OCI-LY7 (cell line): ENCODE measurements around the gene CCL14. TPM values are rescaled to one million over a fixed set of nuclear protein-coding genes. Genes with fewer than 3 reads are reported as not detected.

Experiments used
- BruUV-seq: library from RNA; stranded (reverse); fragments of 400-500 nt; replicated peaks from 2 replicates; lab custom pipeline; 2021; lab: Mats Ljungman, UMichigan
- CTCF ChIA-PET: fragments of 300-600 bp; sonication (Branson Sonifier 250); formaldehyde crosslinking; loops from one replicate; lab custom pipeline; 2022; ENCODE audit warnings: antibody characterized with exemption; ENCODE audit not compliant: unreplicated experiment; lab: Charles Lee
- POLR2A ChIA-PET: fragments of 300-600 bp; sonication (Branson Sonifier 250); formaldehyde crosslinking; loops from one replicate; lab custom pipeline; 2022; ENCODE audit warnings: antibody characterized with exemption; lab: Charles Lee
- DNase-seq: peaks from one replicate; pipeline ENCODE4 v3.0.0-alpha.2; 2015; ENCODE audit warnings: low spot score
- H2AFZ ChIP-seq: fragments of 200-600 bp; sonication (generic), shearing (Covaris generic); 2 replicates; pipeline ENCODE4 v1.6.1; 2014; ENCODE audit warnings: mild to moderate bottlenecking, antibody characterized with exemption, low read length, moderate library complexity
- H3K27ac ChIP-seq: fragments of 200-600 bp; sonication (generic); 2 replicates; pipeline ENCODE4 v1.5.1; 2014; ENCODE audit warnings: mixed run types, low read depth, mild to moderate bottlenecking, moderate library complexity, low read length, inconsistent platforms; ENCODE audit not compliant: poor library complexity, severe bottlenecking
- H3K36me3 ChIP-seq: fragments of 200-600 bp; sonication (generic); 2 replicates; pipeline ENCODE4 v1.6.1; 2014; ENCODE audit warnings: mild to moderate bottlenecking, antibody characterized with exemption, low read length, moderate library complexity, mixed read lengths; ENCODE audit not compliant: insufficient read depth
- H3K4me1 ChIP-seq: fragments of 200-600 bp; sonication (generic); 2 replicates; pipeline ENCODE4 v1.5.1; 2014; ENCODE audit warnings: mild to moderate bottlenecking, low read length; ENCODE audit not compliant: insufficient read depth, poor library complexity, severe bottlenecking
- H3K4me2 ChIP-seq: fragments of 200-600 bp; sonication (generic); 2 replicates; pipeline ENCODE4 v1.6.1; 2014; ENCODE audit warnings: mild to moderate bottlenecking, low read length
- H3K4me3 ChIP-seq: fragments of 200-600 bp; sonication (generic); 2 replicates; pipeline ENCODE4 v1.5.1; 2014; ENCODE audit warnings: mild to moderate bottlenecking, low read depth, low read length; ENCODE audit not compliant: poor library complexity, severe bottlenecking
- H3K79me2 ChIP-seq: fragments of 200-600 bp; sonication (generic); 2 replicates; pipeline ENCODE4 v1.6.1; 2016; ENCODE audit warnings: low read depth, mild to moderate bottlenecking, low read length, moderate library complexity, mixed read lengths; ENCODE audit not compliant: insufficient read depth
- H3K9me2 ChIP-seq: fragments of 200-600 bp; sonication (generic); 2 replicates; pipeline ENCODE4 v1.6.1; 2016; ENCODE audit warnings: mild to moderate bottlenecking, low read length, mixed read lengths; ENCODE audit not compliant: insufficient read depth
- H3K9me3 ChIP-seq: fragments of 200-600 bp; sonication (generic); 2 replicates; pipeline ENCODE4 v1.6.1; 2014; ENCODE audit warnings: mild to moderate bottlenecking, mixed run types, low read length, mixed read lengths
- H4K20me1 ChIP-seq: fragments of 200-600 bp; sonication (generic); 2 replicates; pipeline ENCODE4 v1.6.1; 2014; ENCODE audit warnings: mild to moderate bottlenecking, antibody characterized with exemption, low read length, moderate library complexity, mixed read lengths; ENCODE audit not compliant: insufficient read depth
- EZH2phosphoT487 ChIP-seq: fragments of 200-600 bp; sonication (generic); IDR thresholded peaks from 2 replicates; pipeline ENCODE4 v1.6.1; 2018; ENCODE audit warnings: low read depth, borderline replicate concordance, mild to moderate bottlenecking, mixed run types, antibody characterized with exemption, low read length, moderate library complexity, mixed read lengths
- intact Hi-C: fragments of 100-400 bp; cut with micrococcal nuclease; formaldehyde crosslinking; loops from one replicate; pipeline ENCODE4 v1.10.0; 2022; ENCODE audit not compliant: unreplicated experiment
- total RNA-seq, 2 experiments: library from RNA; depleted of rRNA in 1 of 2; stranded (reverse); fragments of >200 nt in 1 of 2; shearing (Covaris generic) in 1 of 2; gene quantifications; 2 replicates each; pipeline ENCODE4 v1.2.3, GENCODE V29; 2014 to 2022
- TF ChIP-seq, protein P1 (sequence below): fragments of 200-600 bp; sonication (generic); conservative IDR thresholded peaks from 2 replicates; pipeline ENCODE4 v1.5.1; 2014; ENCODE audit warnings: mild to moderate bottlenecking, antibody characterized with exemption, low read length, moderate library complexity, mixed read lengths

CCL14 gene
- total RNA-seq, 2 experiments from 2014 or later, result not detected

DNA sequence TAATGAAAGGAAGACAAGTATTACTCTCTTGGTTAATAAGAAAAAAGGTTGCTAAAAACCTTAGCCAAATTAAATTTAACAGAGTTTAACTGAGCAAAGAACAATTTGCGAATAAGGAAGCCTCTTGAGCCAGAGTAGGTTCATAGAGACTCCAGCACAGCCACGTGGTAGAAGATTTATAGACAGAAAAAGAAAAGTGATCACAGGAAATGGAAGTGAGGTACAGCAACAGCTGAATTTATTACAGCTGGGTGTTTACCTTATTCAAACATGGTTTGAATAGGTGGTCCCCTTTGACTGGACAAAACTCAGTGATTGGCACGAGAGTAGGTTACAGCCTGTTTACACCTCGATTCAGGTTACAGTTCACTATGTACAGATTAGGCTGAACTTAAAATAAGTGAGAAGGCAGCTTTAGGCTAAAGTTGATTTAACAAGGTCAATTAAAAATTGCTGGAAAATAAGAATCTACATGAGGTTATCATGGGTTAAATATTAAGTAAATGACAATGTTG is 18.1 kb upstream of the CCL14 start:
- H3K79me2 ChIP-seq, result no peaks in the 10 kb centered on the region
- no TSS peak for BruUV-seq
- intact Hi-C loops, result no loop called here
- no peak overlapping the region for H3K4me3 ChIP-seq
- POLR2A ChIA-PET, result interaction anchor here (0.6 kb wide), 1 partner anchor 12 kb away, joined by 5 read pairs; no protein-coding TSS in a partner anchor
- H3K36me3 ChIP-seq, result no peaks in the 10 kb centered on the region
- H3K27ac ChIP-seq, result no peak overlapping the region
- no peak overlapping the region for H3K4me2 ChIP-seq
- H3K9me3 ChIP-seq, result no peaks in the 10 kb centered on the region
- CTCF ChIA-PET, result no interaction called here
- no peaks in the 10 kb centered on the region for H3K4me1 ChIP-seq
- DNase-seq, result no peak
- H2AFZ ChIP-seq, result no peak overlapping the region
- no peaks in the 10 kb centered on the region for H4K20me1 ChIP-seq
- TF ChIP-seq EZH2phosphoT487, result no peak
- TF ChIP-seq, protein P1, sequence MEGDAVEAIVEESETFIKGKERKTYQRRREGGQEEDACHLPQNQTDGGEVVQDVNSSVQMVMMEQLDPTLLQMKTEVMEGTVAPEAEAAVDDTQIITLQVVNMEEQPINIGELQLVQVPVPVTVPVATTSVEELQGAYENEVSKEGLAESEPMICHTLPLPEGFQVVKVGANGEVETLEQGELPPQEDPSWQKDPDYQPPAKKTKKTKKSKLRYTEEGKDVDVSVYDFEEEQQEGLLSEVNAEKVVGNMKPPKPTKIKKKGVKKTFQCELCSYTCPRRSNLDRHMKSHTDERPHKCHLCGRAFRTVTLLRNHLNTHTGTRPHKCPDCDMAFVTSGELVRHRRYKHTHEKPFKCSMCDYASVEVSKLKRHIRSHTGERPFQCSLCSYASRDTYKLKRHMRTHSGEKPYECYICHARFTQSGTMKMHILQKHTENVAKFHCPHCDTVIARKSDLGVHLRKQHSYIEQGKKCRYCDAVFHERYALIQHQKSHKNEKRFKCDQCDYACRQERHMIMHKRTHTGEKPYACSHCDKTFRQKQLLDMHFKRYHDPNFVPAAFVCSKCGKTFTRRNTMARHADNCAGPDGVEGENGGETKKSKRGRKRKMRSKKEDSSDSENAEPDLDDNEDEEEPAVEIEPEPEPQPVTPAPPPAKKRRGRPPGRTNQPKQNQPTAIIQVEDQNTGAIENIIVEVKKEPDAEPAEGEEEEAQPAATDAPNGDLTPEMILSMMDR, result no peak
- H3K9me2 ChIP-seq, result no peaks in the 10 kb centered on the region

DNA sequence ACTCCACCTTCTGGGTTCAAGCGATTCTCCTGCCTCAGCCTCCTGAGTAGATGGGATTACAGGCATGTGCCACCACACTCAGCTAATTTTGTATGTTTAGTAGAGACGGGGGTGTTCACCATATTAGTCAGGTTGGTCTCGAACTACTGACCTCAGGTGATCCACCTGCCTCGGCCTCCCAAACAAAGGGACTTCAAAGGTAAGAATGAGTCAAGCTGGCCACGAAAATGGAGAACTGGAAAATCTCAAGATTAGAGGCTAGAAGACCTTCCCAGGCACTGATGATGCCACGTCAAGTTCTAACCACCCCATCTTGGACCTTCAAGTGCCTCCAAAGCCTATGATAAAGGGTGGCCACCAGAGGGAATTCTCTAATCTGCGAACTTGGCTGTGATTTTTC is 16.1 kb upstream of the CCL14 start:
- H3K4me1 ChIP-seq, result no peaks in the 10 kb centered on the region
- no peaks in the 10 kb centered on the region for H3K9me2 ChIP-seq
- H3K4me3 ChIP-seq, result no peak overlapping the region
- H4K20me1 ChIP-seq, result no peaks in the 10 kb centered on the region
- no peaks in the 10 kb centered on the region for H3K36me3 ChIP-seq
- H3K4me2 ChIP-seq, result no peak overlapping the region
- H2AFZ ChIP-seq, result no peak overlapping the region
- ChIA-PET POLR2A (no interaction called here), CTCF (no interaction called here)
- intact Hi-C loops, result no loop called here
- no peak overlapping the region for H3K27ac ChIP-seq
- H3K9me3 ChIP-seq, result no peaks in the 10 kb centered on the region
- no peak for TF ChIP-seq EZH2phosphoT487
- no TSS peak for BruUV-seq
- no peaks in the 10 kb centered on the region for H3K79me2 ChIP-seq
- no peak for DNase-seq

DNA sequence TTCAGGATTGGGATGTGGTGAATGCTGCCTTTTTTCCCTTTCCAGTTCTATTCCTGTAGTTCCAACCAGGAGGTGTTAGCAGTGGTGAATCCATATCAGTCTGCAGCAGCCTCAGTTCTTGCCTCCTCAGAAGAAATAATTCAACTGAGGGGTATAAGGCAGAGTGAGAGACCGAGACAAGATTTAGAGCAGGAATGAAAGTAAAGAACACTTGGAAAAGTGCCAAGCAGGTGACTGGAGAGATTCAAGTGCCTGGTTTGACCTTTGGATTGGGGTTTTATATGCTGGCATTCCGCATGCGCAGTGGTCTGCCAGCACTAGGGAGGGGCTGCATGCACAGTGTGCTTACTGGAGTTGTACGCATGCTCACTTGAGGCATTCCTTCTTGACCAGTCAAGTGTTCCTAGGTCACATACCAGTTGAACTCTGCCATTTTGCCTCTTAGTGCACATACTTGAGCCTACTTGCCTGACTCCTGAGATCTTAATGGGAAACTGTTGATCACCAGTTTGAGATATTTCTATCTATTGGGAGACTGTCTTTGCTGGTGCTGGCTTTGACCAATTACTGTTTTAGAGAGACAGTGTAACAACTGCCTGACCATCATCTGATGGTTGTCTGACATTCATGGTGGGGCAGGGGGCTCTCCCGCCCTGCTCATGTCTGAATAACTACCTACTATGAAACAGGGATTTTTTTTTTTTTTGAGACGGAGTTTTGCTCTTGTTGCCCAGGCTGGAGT is 15.5 kb upstream of the CCL14 start:
- Histone ChIP-seq H3K4me3 (no peak overlapping the region), H3K79me2 (no peaks in the 10 kb centered on the region), H4K20me1 (no peaks in the 10 kb centered on the region), H2AFZ (no peak overlapping the region), H3K4me1 (no peaks in the 10 kb centered on the region), H3K4me2 (no peak overlapping the region), H3K27ac (no peak overlapping the region), H3K36me3 (no peaks in the 10 kb centered on the region), H3K9me3 (no peaks in the 10 kb centered on the region), H3K9me2 (no peaks in the 10 kb centered on the region)
- ChIA-PET CTCF (no interaction called here), POLR2A (interaction anchor here (0.6 kb wide), 1 partner anchor 110 kb away, joined by 3 read pairs; no protein-coding TSS in a partner anchor)
- intact Hi-C loops, result no loop called here
- TF ChIP-seq, protein P1, result no peak
- TF ChIP-seq EZH2phosphoT487, result no peak
- no TSS peak for BruUV-seq
- DNase-seq, result no peak
